Activated CD8-positive, alpha-beta memory T cell treated with anti-CD3 and anti-CD28 coated beads for 1 hour (primary cell): ENCODE measurements around the gene EFTUD2.
"Not testable (repeated sequence)": the region's sequence is repeated elsewhere in the genome, so short reads cannot be mapped to it uniquely, and the experiment has no call there.

ENCODE experiments used
- DNase-seq, 2 donors: peaks; one replicate each; pipeline ENCODE4 v3.0.0-alpha.2; 2020; ENCODE audit warnings: low read depth in 1 of 2; ENCODE audit errors: extremely low read depth in 1 of 2

EFTUD2 gene

GRCh38 chr17:44850025-44850424 is 49.2 kb downstream of the EFTUD2 start:
- no peak for DNase-seq

GRCh38 chr17:44848961-44849489 is 50.2 kb downstream of the EFTUD2 start:
- no peak for DNase-seq

- no peak for DNase-seq
These were observed 50.9 kb downstream of the EFTUD2 start for GRCh38 chr17:44848257-44848795.

- no peak for DNase-seq
These were observed 51.7 kb downstream of the EFTUD2 start, which contains the start of gene HIGD1B for GRCh38 chr17:44847586-44847985. Gene HIGD1B, plus strand, starts transcription at chr17:44847883. Its CDS starts 270 bp downstream, at chr17:44848153.

- no peak for DNase-seq
These were observed 53.0 kb downstream of the EFTUD2 start for GRCh38 chr17:44846206-44846605.

- DNase-seq, result no peak
These were observed 54.8 kb downstream of the EFTUD2 start for GRCh38 chr17:44844390-44844830.

- DNase-seq, result no peak
These were observed 56.5 kb downstream of the EFTUD2 start for GRCh38 chr17:44842748-44843147.

- no peak for DNase-seq
These were observed 58.3 kb downstream of the EFTUD2 start for GRCh38 chr17:44840936-44841335.

- DNase-seq, result no peak
These were observed 59.0 kb downstream of the EFTUD2 start for GRCh38 chr17:44840274-44840673.

GRCh38 chr17:44837196-44837595 is 62.0 kb downstream of the EFTUD2 start:
- no peak for DNase-seq

- no peak for DNase-seq
These were observed 66.4 kb downstream of the EFTUD2 start for GRCh38 chr17:44832805-44833204.

GRCh38 chr17:44831371-44831770 is 67.9 kb downstream of the EFTUD2 start:
- DNase-seq, result no peak

GRCh38 chr17:44830359-44831288 is 68.6 kb downstream of the EFTUD2 start:
- DNase-seq, result no peak

- no peak for DNase-seq
These were observed 69.5 kb downstream of the EFTUD2 start, which contains the start of gene GJC1 for GRCh38 chr17:44829523-44830358. Gene GJC1, minus strand, starts transcription at chr17:44830287. Its CDS starts 24,470 bp downstream, at chr17:44805817.

- no peak for DNase-seq
These were observed 70.2 kb downstream of the EFTUD2 start for GRCh38 chr17:44828919-44829522.

- DNase-seq, result no peak
These were observed 71.4 kb downstream of the EFTUD2 start for GRCh38 chr17:44827863-44828262.

GRCh38 chr17:44826123-44826790 is 73.0 kb downstream of the EFTUD2 start:
- DNase-seq, result no peak

- DNase-seq, result not testable (repeated sequence)
These were observed 74.0 kb downstream of the EFTUD2 start for GRCh38 chr17:44825236-44825635.

GRCh38 chr17:44820631-44821212 is 78.5 kb downstream of the EFTUD2 start:
- no peak for DNase-seq
